ENCODE data around the gene CELF2.

DNA sequence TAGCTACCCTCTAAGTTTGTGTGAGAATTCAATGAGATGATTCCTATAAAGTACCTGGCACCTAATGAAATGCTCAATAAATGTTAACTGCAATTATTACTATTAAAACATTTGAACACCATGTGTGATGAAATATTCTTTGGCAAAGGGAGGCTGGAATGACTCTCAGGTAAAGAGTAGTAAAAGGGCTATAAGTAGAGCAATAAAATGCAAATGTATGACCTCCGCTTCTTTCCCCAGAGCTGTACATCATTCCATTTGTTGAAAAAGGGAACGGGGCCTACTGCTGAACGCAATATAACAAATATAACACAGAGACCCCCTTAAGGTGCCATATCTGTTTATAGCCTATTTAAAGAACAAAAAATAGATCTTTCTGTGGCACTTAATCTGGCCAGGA lies 27.8 kb downstream of the CELF2 start:
- TF ChIP-seq, protein P1, sequence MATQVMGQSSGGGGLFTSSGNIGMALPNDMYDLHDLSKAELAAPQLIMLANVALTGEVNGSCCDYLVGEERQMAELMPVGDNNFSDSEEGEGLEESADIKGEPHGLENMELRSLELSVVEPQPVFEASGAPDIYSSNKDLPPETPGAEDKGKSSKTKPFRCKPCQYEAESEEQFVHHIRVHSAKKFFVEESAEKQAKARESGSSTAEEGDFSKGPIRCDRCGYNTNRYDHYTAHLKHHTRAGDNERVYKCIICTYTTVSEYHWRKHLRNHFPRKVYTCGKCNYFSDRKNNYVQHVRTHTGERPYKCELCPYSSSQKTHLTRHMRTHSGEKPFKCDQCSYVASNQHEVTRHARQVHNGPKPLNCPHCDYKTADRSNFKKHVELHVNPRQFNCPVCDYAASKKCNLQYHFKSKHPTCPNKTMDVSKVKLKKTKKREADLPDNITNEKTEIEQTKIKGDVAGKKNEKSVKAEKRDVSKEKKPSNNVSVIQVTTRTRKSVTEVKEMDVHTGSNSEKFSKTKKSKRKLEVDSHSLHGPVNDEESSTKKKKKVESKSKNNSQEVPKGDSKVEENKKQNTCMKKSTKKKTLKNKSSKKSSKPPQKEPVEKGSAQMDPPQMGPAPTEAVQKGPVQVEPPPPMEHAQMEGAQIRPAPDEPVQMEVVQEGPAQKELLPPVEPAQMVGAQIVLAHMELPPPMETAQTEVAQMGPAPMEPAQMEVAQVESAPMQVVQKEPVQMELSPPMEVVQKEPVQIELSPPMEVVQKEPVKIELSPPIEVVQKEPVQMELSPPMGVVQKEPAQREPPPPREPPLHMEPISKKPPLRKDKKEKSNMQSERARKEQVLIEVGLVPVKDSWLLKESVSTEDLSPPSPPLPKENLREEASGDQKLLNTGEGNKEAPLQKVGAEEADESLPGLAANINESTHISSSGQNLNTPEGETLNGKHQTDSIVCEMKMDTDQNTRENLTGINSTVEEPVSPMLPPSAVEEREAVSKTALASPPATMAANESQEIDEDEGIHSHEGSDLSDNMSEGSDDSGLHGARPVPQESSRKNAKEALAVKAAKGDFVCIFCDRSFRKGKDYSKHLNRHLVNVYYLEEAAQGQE (IDR thresholded peaks at IDR 0.05; ENCODE audit: borderline replicate concordance), result no peak
- TF ChIP-seq POLR2AphosphoS5 (IDR thresholded peaks at IDR 0.05), result no peak
